HEK293T (cell line): Measurements from ENCODE around the gene LRRK1.

Experiments used
- CTCF ChIA-PET: fragments of 350-600 bp; formaldehyde crosslinking; extraction: SDS; loops from one replicate; lab custom pipeline; 2021; ENCODE audit warnings: antibody characterized with exemption, inconsistent platforms; lab: Yijun Ruan, JAX
- POLR2A ChIA-PET: fragments of 350-600 bp; formaldehyde crosslinking; extraction: SDS; loops from one replicate; lab custom pipeline; 2020; ENCODE audit warnings: antibody characterized with exemption, inconsistent platforms; lab: Yijun Ruan, JAX
- DNase-seq: peaks from one replicate; pipeline ENCODE4 v3.0.0; 2012; ENCODE audit warnings: mixed read lengths; ENCODE audit errors: extremely low spot score
- ARNT ChIP-seq: fragments of 450-650 bp; IDR thresholded peaks from 2 replicates; pipeline ENCODE4 v1.6.1; 2017; ENCODE audit warnings: mild to moderate bottlenecking
- BHLHE40 ChIP-seq: fragments of 450-650 bp; IDR thresholded peaks from 2 replicates; pipeline ENCODE4 v1.6.1; 2016; ENCODE audit warnings: mild to moderate bottlenecking, moderate library complexity, borderline replicate concordance
- CTBP1 ChIP-seq: fragments of 450-650 bp; IDR thresholded peaks from 2 replicates; pipeline ENCODE4 v1.6.1; 2016; ENCODE audit warnings: borderline replicate concordance
- ELF4 ChIP-seq: fragments of 450-650 bp; IDR thresholded peaks from 2 replicates; pipeline ENCODE4 v1.6.1; 2017; ENCODE audit warnings: antibody characterized with exemption
- FOXA1 ChIP-seq: fragments of 450-650 bp; IDR thresholded peaks from 2 replicates; pipeline ENCODE4 v1.6.1; 2016; ENCODE audit warnings: mild to moderate bottlenecking
- FOXK2 ChIP-seq: fragments of 450-650 bp; IDR thresholded peaks from 2 replicates; pipeline ENCODE4 v1.6.1; 2016; ENCODE audit warnings: mild to moderate bottlenecking
- FOXM1 ChIP-seq: fragments of 450-650 bp; IDR thresholded peaks from 2 replicates; pipeline ENCODE4 v1.6.1; 2017; ENCODE audit warnings: mild to moderate bottlenecking, borderline replicate concordance
- HDGF ChIP-seq: fragments of 450-650 bp; IDR thresholded peaks from 2 replicates; pipeline ENCODE4 v1.6.1; 2017; ENCODE audit warnings: antibody characterized with exemption, borderline replicate concordance
- L3MBTL2 ChIP-seq: fragments of 450-650 bp; conservative IDR thresholded peaks from 2 replicates; pipeline ENCODE4 v1.6.1; 2016; ENCODE audit warnings: mild to moderate bottlenecking
- LEF1 ChIP-seq: fragments of 450-650 bp; IDR thresholded peaks from 2 replicates; pipeline ENCODE4 v1.6.1; 2017; ENCODE audit warnings: mild to moderate bottlenecking, borderline replicate concordance
- NFRKB ChIP-seq: fragments of 450-650 bp; IDR thresholded peaks from 2 replicates; pipeline ENCODE4 v1.6.1; 2016; ENCODE audit warnings: mild to moderate bottlenecking, moderate library complexity
- SP1 ChIP-seq: fragments of 450-650 bp; IDR thresholded peaks from 2 replicates; pipeline ENCODE4 v1.6.1; 2017
- SUZ12 ChIP-seq: fragments of 450-650 bp; IDR thresholded peaks from 2 replicates; pipeline ENCODE4 v1.6.1; 2016; ENCODE audit warnings: mild to moderate bottlenecking
- TARDBP ChIP-seq: fragments of 450-650 bp; IDR thresholded peaks from 2 replicates; pipeline ENCODE4 v1.6.1; 2016
- ZNF384 ChIP-seq: fragments of 450-650 bp; IDR thresholded peaks from 2 replicates; pipeline ENCODE4 v1.6.1; 2016
- TF ChIP-seq, protein P1 (sequence below): fragments of 450-650 bp; IDR thresholded peaks from 2 replicates; pipeline ENCODE4 v1.6.1; 2016

The LRRK1 gene

DNA sequence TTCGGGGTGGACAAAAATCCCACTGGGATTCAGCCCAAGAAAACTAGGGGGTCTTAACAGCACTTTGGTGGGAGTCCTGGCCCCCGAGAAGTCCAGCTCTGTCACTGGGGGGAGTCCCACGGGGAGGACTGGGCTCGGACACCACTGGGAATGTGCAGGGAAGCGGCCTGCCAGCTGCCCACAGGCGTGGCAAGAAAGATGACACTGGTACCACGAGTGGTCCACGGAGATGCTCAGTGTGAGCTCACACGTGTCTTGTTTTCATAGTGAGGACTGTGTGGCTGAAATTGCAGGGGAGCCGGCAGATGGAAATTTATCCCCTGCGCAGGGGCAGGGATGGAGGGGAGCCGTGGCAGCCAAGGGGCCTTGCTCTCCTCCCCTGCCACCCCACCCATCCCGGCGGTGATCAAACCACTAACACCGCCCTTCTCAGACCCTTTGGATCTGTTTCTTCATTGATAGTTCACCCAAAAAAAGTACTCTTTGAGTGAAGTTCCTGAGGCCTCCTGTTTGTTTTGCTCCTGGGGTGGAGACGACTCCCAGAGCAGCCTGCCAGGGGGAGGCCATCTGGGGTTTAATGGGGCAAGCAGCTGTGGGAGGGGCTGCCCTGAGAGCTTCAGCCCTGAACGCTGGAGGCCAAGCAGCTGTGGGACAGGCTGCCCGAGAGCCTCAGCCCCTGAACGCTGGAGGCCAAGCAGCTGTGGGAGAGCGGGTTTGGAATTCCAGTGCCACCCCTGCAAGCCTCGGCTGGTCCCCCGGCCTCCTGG, 130.9 kb downstream of the LRRK1 start:
- no peak for DNase-seq
- ChIA-PET POLR2A (no interaction called here), CTCF (no interaction called here)
- TF ChIP-seq CTBP1, result no peak
- no peak for TF ChIP-seq NFRKB
- TF ChIP-seq BHLHE40, result no peak
- no peak for TF ChIP-seq TARDBP
- TF ChIP-seq LEF1, result no peak
- no peak for TF ChIP-seq SP1
- TF ChIP-seq ZNF384, result no peak
- no peak for TF ChIP-seq FOXA1
- no peak for TF ChIP-seq HDGF
- TF ChIP-seq, protein P1, sequence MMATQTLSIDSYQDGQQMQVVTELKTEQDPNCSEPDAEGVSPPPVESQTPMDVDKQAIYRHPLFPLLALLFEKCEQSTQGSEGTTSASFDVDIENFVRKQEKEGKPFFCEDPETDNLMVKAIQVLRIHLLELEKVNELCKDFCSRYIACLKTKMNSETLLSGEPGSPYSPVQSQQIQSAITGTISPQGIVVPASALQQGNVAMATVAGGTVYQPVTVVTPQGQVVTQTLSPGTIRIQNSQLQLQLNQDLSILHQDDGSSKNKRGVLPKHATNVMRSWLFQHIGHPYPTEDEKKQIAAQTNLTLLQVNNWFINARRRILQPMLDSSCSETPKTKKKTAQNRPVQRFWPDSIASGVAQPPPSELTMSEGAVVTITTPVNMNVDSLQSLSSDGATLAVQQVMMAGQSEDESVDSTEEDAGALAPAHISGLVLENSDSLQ, result no peak
- no peak for TF ChIP-seq FOXM1
- no peak for TF ChIP-seq L3MBTL2
- TF ChIP-seq FOXK2, result no peak
- no peak for TF ChIP-seq ARNT

DNA sequence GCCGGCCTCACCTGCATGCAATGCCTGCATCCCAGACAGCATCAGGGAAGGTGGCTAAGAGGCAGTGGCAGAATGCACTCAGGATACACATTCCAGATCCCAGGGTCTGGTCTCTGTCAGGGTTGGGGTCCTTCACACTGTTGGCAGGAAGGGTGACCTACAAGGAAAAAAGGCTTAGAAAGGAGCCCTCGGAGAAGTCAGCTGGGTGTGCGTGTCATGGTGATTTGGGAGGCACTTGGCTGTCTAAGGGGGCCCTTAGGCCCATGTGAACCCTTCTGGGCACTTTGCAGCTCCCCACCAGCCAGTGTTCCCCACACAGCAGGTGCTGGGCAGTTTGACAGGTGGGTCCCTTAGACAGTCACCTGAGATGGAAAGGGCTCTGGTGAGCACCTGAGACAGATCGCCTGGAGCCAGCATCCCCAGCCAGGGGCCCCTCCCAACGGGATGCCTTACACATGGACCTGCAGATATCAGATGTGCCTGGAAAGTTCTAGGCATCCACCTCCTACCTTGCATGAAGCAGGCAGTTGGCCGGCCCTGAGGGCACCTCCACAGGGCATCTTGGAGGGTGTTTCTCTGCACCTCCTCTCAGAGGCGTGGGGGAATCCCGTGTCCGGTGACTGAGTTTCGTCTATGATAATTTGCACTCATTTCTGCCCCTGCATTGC, 131.6 kb downstream of the LRRK1 start:
- DNase-seq, result no peak
- ChIA-PET POLR2A (no interaction called here), CTCF (no interaction called here)
- TF ChIP-seq, protein P1, result no peak
- no peak for TF ChIP-seq SP1
- no peak for TF ChIP-seq L3MBTL2
- TF ChIP-seq FOXA1, result no peak
- TF ChIP-seq FOXM1, result no peak
- no peak for TF ChIP-seq BHLHE40
- TF ChIP-seq ARNT, result no peak
- TF ChIP-seq NFRKB, result no peak
- TF ChIP-seq ELF4, result no peak
- no peak for TF ChIP-seq ZNF384
- no peak for TF ChIP-seq CTBP1

DNA sequence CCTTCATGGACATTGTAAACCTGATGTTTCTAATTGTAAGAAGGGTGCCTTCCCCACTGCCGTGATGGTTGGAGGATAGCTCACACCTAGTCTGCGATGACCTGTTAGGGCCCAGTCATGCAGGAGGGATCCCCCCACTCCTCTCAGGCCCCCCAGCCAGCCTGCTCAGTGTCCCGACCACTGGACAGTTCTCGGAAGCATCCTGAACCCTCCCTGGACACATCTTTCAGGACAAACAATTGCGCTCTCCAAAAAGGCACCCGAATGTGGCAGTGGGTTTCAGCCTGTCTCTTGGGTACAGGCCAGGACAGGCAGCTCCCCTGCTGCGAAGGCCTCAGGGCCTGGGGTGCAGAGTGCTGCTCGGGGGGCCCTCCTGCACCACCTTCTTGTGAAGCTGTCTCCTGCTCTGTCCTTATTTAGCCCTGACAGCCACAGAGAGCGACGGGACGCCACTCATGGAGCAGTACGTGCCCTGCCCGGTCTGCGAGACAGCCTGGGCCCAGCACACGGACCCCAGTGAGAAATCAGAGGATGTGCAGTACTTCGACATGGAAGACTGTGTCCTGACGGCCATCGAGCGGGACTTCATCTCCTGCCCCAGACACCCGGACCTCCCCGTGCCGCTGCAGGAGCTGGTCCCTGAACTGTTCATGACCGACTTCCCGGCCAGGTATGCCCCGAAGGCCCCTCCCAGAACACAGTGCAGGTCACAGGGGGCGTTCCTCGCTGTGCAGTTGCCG, 132.3 kb downstream of the LRRK1 start:
- ChIA-PET CTCF (no interaction called here), POLR2A (no interaction called here)
- TF ChIP-seq ZNF384 (no peak), BHLHE40 (no peak), SUZ12 (no peak)
- TF ChIP-seq, protein P1, result no peak
- no peak for DNase-seq

DNA sequence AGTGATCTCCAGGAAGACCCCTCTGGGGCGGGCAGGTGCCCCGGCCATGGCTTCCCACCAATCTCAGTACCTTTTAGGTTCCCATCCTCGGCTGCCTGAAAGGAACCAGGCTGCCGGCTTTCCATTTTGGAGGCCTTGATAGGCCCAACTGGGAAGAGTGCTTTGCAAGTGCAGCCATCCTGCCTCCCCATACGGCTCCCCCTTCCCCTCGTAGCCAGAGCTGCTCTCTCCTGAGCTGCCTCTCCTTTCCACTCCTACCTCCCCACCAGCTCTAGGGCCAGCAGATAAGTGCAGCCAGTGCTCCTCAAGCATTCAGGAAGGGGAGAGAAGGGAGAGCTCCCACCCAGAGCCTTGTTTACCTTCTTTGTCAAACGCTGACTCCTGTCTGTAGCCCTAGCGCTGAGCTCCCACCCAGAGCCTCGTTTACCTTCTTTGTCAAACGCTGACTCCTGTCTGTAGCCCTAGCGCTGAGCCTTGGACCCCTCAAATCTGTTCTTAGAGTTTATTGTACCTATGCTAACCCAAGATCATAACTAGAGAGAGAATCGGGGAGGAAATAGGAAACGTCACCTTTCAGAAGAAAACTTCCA, 133.0 kb downstream of the LRRK1 start:
- DNase-seq, result no peak
- ChIA-PET POLR2A (no interaction called here), CTCF (no interaction called here)
- TF ChIP-seq BHLHE40 (no peak), LEF1 (no peak), TARDBP (no peak), HDGF (no peak), CTBP1 (no peak), SUZ12 (no peak)

DNA sequence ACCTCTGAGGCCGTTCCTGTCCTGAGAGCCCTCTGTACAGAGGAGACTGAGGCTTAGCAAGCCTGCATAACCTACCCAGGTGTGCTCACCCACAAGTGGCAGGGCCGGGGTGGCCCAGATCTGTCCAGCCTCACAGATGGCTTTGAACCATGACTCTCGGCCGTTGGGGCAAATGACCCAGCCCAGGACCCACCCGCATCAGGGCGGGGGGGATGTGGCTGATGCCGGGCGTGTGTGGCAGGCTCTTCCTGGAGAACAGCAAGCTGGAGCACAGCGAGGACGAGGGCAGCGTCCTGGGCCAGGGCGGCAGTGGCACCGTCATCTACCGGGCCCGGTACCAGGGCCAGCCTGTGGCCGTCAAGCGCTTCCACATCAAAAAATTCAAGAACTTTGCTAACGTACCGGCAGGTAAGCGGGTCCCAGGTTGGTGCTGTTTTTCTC, 133.5 kb downstream of the LRRK1 start:
- TF ChIP-seq FOXM1 (no peak), L3MBTL2 (no peak), ELF4 (no peak), FOXK2 (no peak), LEF1 (no peak), SP1 (no peak), FOXA1 (no peak), ZNF384 (no peak), NFRKB (no peak), CTBP1 (no peak), HDGF (no peak), SUZ12 (no peak), TARDBP (no peak), ARNT (no peak)
- TF ChIP-seq, protein P1, result no peak
- no peak for DNase-seq
- CTCF ChIA-PET, result no interaction called here
- POLR2A ChIA-PET, result no interaction called here
